Cardiac fibroblast (primary cell): ENCODE results near the gene NCEH1.
A peak's percentile ranks its signal among the peaks of the same experiment; 100 is the strongest.
"Not testable (repeated sequence)": the region's sequence is repeated elsewhere in the genome, so short reads cannot be mapped to it uniquely, and the experiment has no call there.

ENCODE experiments used
- DNase-seq, 2 donors: peaks; one replicate each; pipeline versions ENCODE4 v3.0.0 to v3.0.0-alpha.2; 2010; ENCODE audit warnings: low read depth in 2 of 2
- H3K4me3 ChIP-seq, 2 donors: replicated peaks in 1 of 2; 1 replicate in 1 of 2; 2 replicates in 1 of 2; pipeline ENCODE4 v1.5.1; 2011; ENCODE audit warnings: low read depth in 2 of 2, low read length in 2 of 2, mild to moderate bottlenecking in 2 of 2, moderate library complexity in 1 of 2
- TF ChIP-seq, protein P1 (sequence below): IDR thresholded peaks from one replicate; pipeline ENCODE4 v1.5.1; 2011; ENCODE audit warnings: low read depth, mild to moderate bottlenecking, low read length, inconsistent platforms

The NCEH1 gene

GRCh38 chr3:172666181-172666872 lies 44.5 kb downstream of the NCEH1 start:
- DNase-seq, result peak in 1 of 2 donors; percentile 25

GRCh38 chr3:172665510-172665909 lies 45.4 kb downstream of the NCEH1 start:
- DNase-seq, H3K4me3 ChIP-seq: not testable (repeated sequence)

More at GRCh38 chr3:172666181-172666872, 44.5 kb downstream of the NCEH1 start:
- TF ChIP-seq, protein P1, sequence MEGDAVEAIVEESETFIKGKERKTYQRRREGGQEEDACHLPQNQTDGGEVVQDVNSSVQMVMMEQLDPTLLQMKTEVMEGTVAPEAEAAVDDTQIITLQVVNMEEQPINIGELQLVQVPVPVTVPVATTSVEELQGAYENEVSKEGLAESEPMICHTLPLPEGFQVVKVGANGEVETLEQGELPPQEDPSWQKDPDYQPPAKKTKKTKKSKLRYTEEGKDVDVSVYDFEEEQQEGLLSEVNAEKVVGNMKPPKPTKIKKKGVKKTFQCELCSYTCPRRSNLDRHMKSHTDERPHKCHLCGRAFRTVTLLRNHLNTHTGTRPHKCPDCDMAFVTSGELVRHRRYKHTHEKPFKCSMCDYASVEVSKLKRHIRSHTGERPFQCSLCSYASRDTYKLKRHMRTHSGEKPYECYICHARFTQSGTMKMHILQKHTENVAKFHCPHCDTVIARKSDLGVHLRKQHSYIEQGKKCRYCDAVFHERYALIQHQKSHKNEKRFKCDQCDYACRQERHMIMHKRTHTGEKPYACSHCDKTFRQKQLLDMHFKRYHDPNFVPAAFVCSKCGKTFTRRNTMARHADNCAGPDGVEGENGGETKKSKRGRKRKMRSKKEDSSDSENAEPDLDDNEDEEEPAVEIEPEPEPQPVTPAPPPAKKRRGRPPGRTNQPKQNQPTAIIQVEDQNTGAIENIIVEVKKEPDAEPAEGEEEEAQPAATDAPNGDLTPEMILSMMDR, result peak; percentile 37
- no peak overlapping the region for H3K4me3 ChIP-seq

DNA sequence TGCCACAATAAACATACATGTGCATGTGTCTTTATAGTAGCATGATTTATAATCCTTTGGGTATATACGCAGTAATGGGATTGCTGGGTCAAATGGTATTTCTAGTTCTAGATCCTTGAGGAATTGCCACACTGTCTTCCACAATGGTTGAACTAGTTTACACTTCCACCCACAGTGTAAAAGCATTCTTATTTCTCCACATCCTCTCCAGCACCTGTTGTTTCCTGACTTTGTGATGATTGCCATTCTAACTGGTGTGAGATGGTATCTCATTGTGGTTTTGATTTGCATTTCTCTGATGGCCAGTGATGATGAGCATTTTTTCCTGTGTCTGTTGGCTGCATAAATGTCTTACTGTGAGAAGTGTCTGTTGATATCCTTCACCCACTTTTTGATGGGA lies 50.4 kb downstream of the NCEH1 start:
- DNase-seq, H3K4me3 ChIP-seq: not testable (repeated sequence)

DNA sequence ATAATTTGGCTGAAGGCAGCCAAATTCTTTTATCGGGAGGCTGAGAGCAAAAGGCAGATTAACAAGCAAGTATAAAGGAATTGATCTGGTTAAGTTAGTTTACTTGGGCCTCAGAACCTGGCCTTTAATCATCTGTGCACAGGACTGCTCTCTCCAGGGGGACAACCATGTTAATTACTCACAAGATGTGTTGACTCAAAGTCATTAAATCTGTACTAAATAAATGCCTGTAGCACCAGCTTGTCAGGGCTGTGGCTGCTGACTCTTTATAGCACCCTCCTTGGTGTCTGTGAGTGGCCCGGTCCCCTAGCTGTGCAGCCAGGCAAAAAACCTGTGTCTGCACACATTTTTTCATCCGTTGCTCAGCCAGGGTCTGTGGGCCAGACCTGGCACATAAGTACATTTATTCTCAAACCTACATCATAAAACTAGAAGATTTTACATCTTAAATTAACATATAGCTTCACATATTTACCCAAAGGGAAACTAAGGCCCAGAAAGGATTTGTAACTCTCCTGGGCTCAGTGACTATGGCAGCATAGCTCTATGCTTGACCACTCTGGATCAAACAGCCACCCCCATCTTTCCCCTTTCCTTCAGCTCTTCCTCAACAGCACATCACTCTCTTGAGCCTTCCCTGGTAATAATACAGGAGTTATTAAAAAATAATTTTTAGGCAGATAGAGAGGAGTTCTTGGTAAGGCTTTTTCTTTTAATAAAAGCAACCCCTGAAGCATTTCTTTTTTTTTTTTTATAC lies 51.4 kb downstream of the NCEH1 start:
- TF ChIP-seq, protein P1, result no peak
- no peak overlapping the region for H3K4me3 ChIP-seq
- DNase-seq, result no peak

DNA sequence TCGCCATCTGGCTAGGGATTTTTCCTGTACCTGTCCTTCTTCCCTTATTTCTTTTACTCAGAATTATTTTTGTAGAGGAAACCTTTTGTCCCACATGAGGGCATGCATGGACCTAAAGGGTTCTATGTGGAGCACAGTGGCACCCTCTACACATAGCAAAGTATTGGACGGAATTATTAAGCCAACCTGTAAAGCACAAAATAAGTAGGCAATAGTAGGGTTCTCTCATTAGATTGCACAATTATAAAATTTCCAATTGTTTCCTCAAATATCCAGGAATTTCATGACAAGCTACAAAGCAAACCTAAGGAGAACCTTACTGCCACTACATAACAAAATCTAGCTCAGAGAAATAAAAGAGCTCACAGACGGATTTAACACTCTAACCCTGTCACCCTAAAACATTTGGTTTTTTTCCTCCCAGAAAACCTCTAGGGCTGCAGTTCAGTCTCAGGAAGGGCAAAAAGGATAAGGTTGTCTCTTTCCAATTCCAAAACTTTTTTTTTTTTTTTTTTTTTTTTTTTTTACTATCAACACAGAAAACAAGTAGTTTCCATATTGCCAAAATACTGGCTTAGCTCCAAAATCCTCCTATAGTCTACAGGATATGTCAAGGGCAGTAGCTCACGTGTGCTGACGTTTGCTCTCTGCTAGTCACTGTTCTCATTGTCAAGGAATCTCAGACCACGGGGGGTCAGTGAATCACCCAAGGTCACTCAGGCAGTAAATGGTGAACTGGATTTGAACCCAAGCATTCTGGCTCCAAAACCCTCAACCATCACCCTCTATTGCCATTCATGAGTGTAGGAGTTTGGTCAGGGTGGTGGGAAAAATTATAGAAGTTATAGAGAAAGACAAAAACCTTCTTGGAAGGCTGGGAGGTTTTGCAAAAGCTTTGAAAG lies 52.3 kb downstream of the NCEH1 start:
- TF ChIP-seq, protein P1, result no peak
- H3K4me3 ChIP-seq, result no peak overlapping the region
- peak; percentile 98 for DNase-seq

GRCh38 chr3:172656602-172657001 lies 54.3 kb downstream of the NCEH1 start:
- no peak overlapping the region for H3K4me3 ChIP-seq
- no peak for DNase-seq
- TF ChIP-seq, protein P1, result no peak

DNA sequence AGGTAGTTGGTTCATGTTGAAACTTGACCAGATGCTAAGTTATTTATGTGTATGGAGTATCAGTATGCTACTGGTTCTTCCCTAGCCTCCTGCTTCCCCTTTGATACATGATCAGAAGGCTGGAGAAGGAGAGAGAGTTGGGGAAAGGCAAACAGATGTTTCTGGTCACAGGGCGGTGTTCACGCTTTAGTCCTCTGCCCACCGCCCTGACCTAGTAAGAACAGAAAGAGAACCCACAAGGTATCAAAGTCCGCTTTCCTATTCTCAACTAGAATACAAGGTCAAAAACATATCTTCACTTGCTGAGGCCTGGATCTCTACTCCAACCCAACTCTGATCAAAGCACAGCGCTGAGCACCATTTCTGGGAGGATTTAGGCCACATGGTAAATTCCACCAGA lies 55.5 kb downstream of the NCEH1 start:
- no peak overlapping the region for H3K4me3 ChIP-seq
- TF ChIP-seq, protein P1, result no peak
- DNase-seq, result no peak
